Measurements from ENCODE around the gene CAMK2A. TPM values are rescaled to one million over a fixed set of nuclear protein-coding genes. Genes with fewer than 3 reads are reported as not detected.

The CAMK2A gene
- total RNA-seq, 1 experiment from 2014 or later = 0.33 TPM

GRCh38 chr5:150181027-150181426 is 108.5 kb downstream of the CAMK2A start:
- H3K36me3 Mint-ChIP-seq (ENCODE audit: insufficient read depth in 1 of 3, low read depth in 3 of 3) = no peaks in the 10 kb centered on the region; a peak in 1 of 7 replicates
- H2BK5ac ChIP-seq (ENCODE audit: insufficient read length, low read length) = no peak overlapping the region

More at GRCh38 chr5:150181027-150181426, 108.5 kb downstream of the CAMK2A start:
- Mint-ChIP-seq H3K4me3 (no peak overlapping the region), H3K9me3 (no peaks in the 10 kb centered on the region; a peak in 1 of 5 replicates), H3K27ac (no peak overlapping the region), H3K4me1 (peaks cover 8 to 13% of the 10 kb centered on the region in 2 experiments), H3K27me3 (ENCODE audit: low read depth) (peaks cover 61% of the 10 kb centered on the region)
- H3K14ac ChIP-seq (ENCODE audit: insufficient read depth, low read length) = no peak overlapping the region; the same call in 1 of the 2 replicates
- no peaks in the 10 kb centered on the region for H3K23me2 ChIP-seq (ENCODE audit: insufficient read length, low read depth, low read length, poor library complexity, severe bottlenecking)
- no peaks in the 10 kb centered on the region for H3K79me1 ChIP-seq (ENCODE audit: insufficient read depth, low read depth, low read length, poor library complexity, severe bottlenecking)
- no peaks in the 10 kb centered on the region for H4K20me1 ChIP-seq (ENCODE audit: control insufficient read depth, insufficient read depth, insufficient read length)
- H2BK12ac ChIP-seq (ENCODE audit: insufficient read length, low read depth, low read length) = no peak overlapping the region
- no peaks in the 10 kb centered on the region for H3K9me3 ChIP-seq (ENCODE audit: control insufficient read depth, low read depth, low read length)
- no peak overlapping the region for H3K18ac ChIP-seq (ENCODE audit: insufficient read length, low read depth, low read length)
- peaks cover 2% of the 10 kb centered on the region; the same call in 1 of the 2 replicates for H3K27me3 ChIP-seq (ENCODE audit: insufficient read depth, low read length)
- WGBS (ENCODE audit: extremely low coverage, insufficient read length, low lambda C conversion rate) = no CpG with 5 or more reads among the region's 5 CpGs
- no peak overlapping the region for H4K5ac ChIP-seq (ENCODE audit: insufficient read length, low read depth, low read length)
- H4K8ac ChIP-seq (replicated peaks; ENCODE audit: insufficient read length, low read depth, low read length) = no peak overlapping the region
- H2AFZ ChIP-seq (ENCODE audit: low read length) = no peak overlapping the region
- H3K4me2 ChIP-seq (ENCODE audit: insufficient read depth, insufficient read length, low read length) = no peak overlapping the region
- no peak overlapping the region for H2AK5ac ChIP-seq (ENCODE audit: insufficient read length, low read length)
- H2BK15ac ChIP-seq (ENCODE audit: low read depth, low read length) = no peak overlapping the region
- H3T11ph ChIP-seq (ENCODE audit: low read length) = no peak overlapping the region
- no peak overlapping the region for H2BK20ac ChIP-seq (ENCODE audit: low read depth, low read length, poor library complexity, severe bottlenecking)
- TF ChIP-seq CTCF (conservative IDR thresholded peaks at IDR 0.05) = no peak
- no peak overlapping the region for H3K9ac ChIP-seq (ENCODE audit: extremely low read depth, insufficient read length, low read length)
- H3K56ac ChIP-seq (ENCODE audit: insufficient read length, low read depth, low read length) = no peak overlapping the region
- no peak overlapping the region for H4K91ac ChIP-seq (ENCODE audit: insufficient read length, low read depth, low read length)
- peaks cover 2% of the 10 kb centered on the region; the same call in 1 of the 2 replicates for H3K4me1 ChIP-seq (ENCODE audit: insufficient read depth, low read length)
- no peak overlapping the region for H2BK120ac ChIP-seq (ENCODE audit: low read depth, low read length, poor library complexity, severe bottlenecking)
- H3K79me2 ChIP-seq (ENCODE audit: insufficient read depth, low read length) = no peaks in the 10 kb centered on the region
- no peak overlapping the region for H3K4ac ChIP-seq (ENCODE audit: low read depth, low read length)
- no peak overlapping the region for H3K27ac ChIP-seq (ENCODE audit: insufficient read length, low read depth, low read length)
- DNase-seq = no peak
- no peak overlapping the region for H3K23ac ChIP-seq (ENCODE audit: insufficient read length, low read depth, low read length)

Measured in H9 (cell line).